ENCODE measurements around the gene TMLHE. TPM values are rescaled to one million over a fixed set of nuclear protein-coding genes. Genes with fewer than 3 reads are reported as not detected.
"Not testable (repeated sequence)": the region's sequence is repeated elsewhere in the genome, so short reads cannot be mapped to it uniquely, and the experiment has no call there.

TMLHE gene
- total RNA-seq, 5 donors from 2014 or later (not counting 1 experiment from before 2014, with no cell fraction given): 13.2 to 17.3 (median 13.5) TPM

GRCh38 chrX:155527023-155527422 lies 85.7 kb downstream of the TMLHE start:
- peaks cover 69% of the 10 kb centered on the region for H3K36me3 Mint-ChIP-seq
- peaks cover 16 to 28% (median 16%) of the 10 kb centered on the region in 3 donors for H3K9me3 Mint-ChIP-seq
- H3K9me3 ChIP-seq; H3K4me3 ChIP-seq (ENCODE audit: control insufficient read depth in 1 of 2, extremely low read depth in 1 of 2, low read length in 1 of 2); H3K27me3 ChIP-seq (replicated peaks in 1 of 2; ENCODE audit: control insufficient read depth in 2 of 2, extremely low read depth in 1 of 2, insufficient read depth in 2 of 2, low read length in 1 of 2); CTCF ChIA-PET; H3K36me3 ChIP-seq (ENCODE audit: control insufficient read depth in 2 of 2, extremely low read depth in 1 of 2, insufficient read depth in 1 of 2, low read length in 1 of 2); H3K4me1 ChIP-seq (ENCODE audit: control insufficient read depth in 1 of 2, extremely low read depth in 1 of 2, insufficient read depth in 2 of 2, low read length in 2 of 2); H3K4me3 Mint-ChIP-seq; ATAC-seq (replicated peaks in 1 of 4); H3K27me3 Mint-ChIP-seq; DNase-seq; H3K27ac ChIP-seq (ENCODE audit: low read length); H3K4me1 Mint-ChIP-seq; POLR2A ChIA-PET; H3K27ac Mint-ChIP-seq: not testable (repeated sequence)
- WGBS (ENCODE audit: insufficient coverage): no CpG with 5 or more reads among the region's 2 CpGs

GRCh38 chrX:155514225-155514624 lies 98.5 kb downstream of the TMLHE start:
- ChIA-PET POLR2A (no interaction called here), CTCF (no interaction called here)
- H3K27me3 Mint-ChIP-seq: no peaks in the 10 kb centered on the region
- no peaks in the 10 kb centered on the region for H3K4me1 ChIP-seq (ENCODE audit: control insufficient read depth in 1 of 2, extremely low read depth in 1 of 2, insufficient read depth in 2 of 2, low read length in 2 of 2)
- H3K9me3 ChIP-seq: no peaks in the 10 kb centered on the region
- peaks cover 32% of the 10 kb centered on the region for H3K36me3 Mint-ChIP-seq
- H3K36me3 ChIP-seq (ENCODE audit: control insufficient read depth in 2 of 2, extremely low read depth in 1 of 2, insufficient read depth in 1 of 2, low read length in 1 of 2): peaks cover 0 to 3% of the 10 kb centered on the region in 2 donors
- no peaks in the 10 kb centered on the region for H3K27me3 ChIP-seq (replicated peaks in 1 of 2; ENCODE audit: control insufficient read depth in 2 of 2, extremely low read depth in 1 of 2, insufficient read depth in 2 of 2, low read length in 1 of 2)
- no peak overlapping the region for H3K4me3 ChIP-seq (ENCODE audit: control insufficient read depth in 1 of 2, extremely low read depth in 1 of 2, low read length in 1 of 2)
- H3K9me3 Mint-ChIP-seq: peaks cover 0 to 2% (median 0%) of the 10 kb centered on the region in 3 donors
- no peak overlapping the region for H3K27ac ChIP-seq (ENCODE audit: low read length)
- H3K4me3 Mint-ChIP-seq: no peak overlapping the region
- no peaks in the 10 kb centered on the region for H3K4me1 Mint-ChIP-seq
- DNase-seq (no peak), ATAC-seq (replicated peaks in 1 of 4) (no peak)
- no peak overlapping the region for H3K27ac Mint-ChIP-seq

- H3K9me3 ChIP-seq: no peaks in the 10 kb centered on the region
- DNase-seq (no peak), ATAC-seq (replicated peaks in 1 of 4) (no peak)
- H3K27ac Mint-ChIP-seq: no peak overlapping the region
- peaks cover 0 to 4% of the 10 kb centered on the region in 2 donors for H3K36me3 ChIP-seq (ENCODE audit: control insufficient read depth in 2 of 2, extremely low read depth in 1 of 2, insufficient read depth in 1 of 2, low read length in 1 of 2)
- H3K4me1 Mint-ChIP-seq: no peaks in the 10 kb centered on the region
- H3K27me3 Mint-ChIP-seq: no peaks in the 10 kb centered on the region
- ChIA-PET CTCF (no interaction called here), POLR2A (no interaction called here)
- no peak overlapping the region for H3K4me3 ChIP-seq (ENCODE audit: control insufficient read depth in 1 of 2, extremely low read depth in 1 of 2, low read length in 1 of 2)
- H3K27ac ChIP-seq (ENCODE audit: low read length): no peak overlapping the region
- H3K4me1 ChIP-seq (ENCODE audit: control insufficient read depth in 1 of 2, extremely low read depth in 1 of 2, insufficient read depth in 2 of 2, low read length in 2 of 2): no peaks in the 10 kb centered on the region
- no peaks in the 10 kb centered on the region for H3K27me3 ChIP-seq (replicated peaks in 1 of 2; ENCODE audit: control insufficient read depth in 2 of 2, extremely low read depth in 1 of 2, insufficient read depth in 2 of 2, low read length in 1 of 2)
- H3K36me3 Mint-ChIP-seq: peaks cover 34% of the 10 kb centered on the region
- no peaks in the 10 kb centered on the region for H3K9me3 Mint-ChIP-seq
- no peak overlapping the region for H3K4me3 Mint-ChIP-seq
These were observed 107.5 kb downstream of the TMLHE start for GRCh38 chrX:155505296-155505695.

GRCh38 chrX:155495134-155495533 lies 117.6 kb downstream of the TMLHE start:
- not testable (repeated sequence) for H3K4me3 Mint-ChIP-seq; ATAC-seq (replicated peaks in 1 of 4)

GRCh38 chrX:155491421-155491820 lies 121.3 kb downstream of the TMLHE start:
- H3K27me3 Mint-ChIP-seq; H3K4me3 Mint-ChIP-seq; H3K27me3 ChIP-seq (replicated peaks in 1 of 2; ENCODE audit: control insufficient read depth in 2 of 2, extremely low read depth in 1 of 2, insufficient read depth in 2 of 2, low read length in 1 of 2); H3K4me3 ChIP-seq (ENCODE audit: control insufficient read depth in 1 of 2, extremely low read depth in 1 of 2, low read length in 1 of 2); POLR2A ChIA-PET; DNase-seq; H3K27ac ChIP-seq (ENCODE audit: low read length); H3K36me3 Mint-ChIP-seq; H3K9me3 ChIP-seq; H3K27ac Mint-ChIP-seq; H3K4me1 Mint-ChIP-seq; H3K9me3 Mint-ChIP-seq; H3K4me1 ChIP-seq (ENCODE audit: control insufficient read depth in 1 of 2, extremely low read depth in 1 of 2, insufficient read depth in 2 of 2, low read length in 2 of 2); H3K36me3 ChIP-seq (ENCODE audit: control insufficient read depth in 2 of 2, extremely low read depth in 1 of 2, insufficient read depth in 1 of 2, low read length in 1 of 2); ATAC-seq (replicated peaks in 1 of 4); CTCF ChIA-PET: not testable (repeated sequence)
- no CpG with 5 or more reads among the region's 3 CpGs for WGBS (ENCODE audit: insufficient coverage)

More at GRCh38 chrX:155495134-155495533, 117.6 kb downstream of the TMLHE start:
- WGBS (ENCODE audit: insufficient coverage): no CpG with 5 or more reads among the region's 2 CpGs
- H3K27ac ChIP-seq (ENCODE audit: low read length); H3K9me3 Mint-ChIP-seq; DNase-seq; H3K27ac Mint-ChIP-seq; H3K27me3 ChIP-seq (replicated peaks in 1 of 2; ENCODE audit: control insufficient read depth in 2 of 2, extremely low read depth in 1 of 2, insufficient read depth in 2 of 2, low read length in 1 of 2); H3K36me3 ChIP-seq (ENCODE audit: control insufficient read depth in 2 of 2, extremely low read depth in 1 of 2, insufficient read depth in 1 of 2, low read length in 1 of 2); H3K4me1 Mint-ChIP-seq; POLR2A ChIA-PET; H3K4me1 ChIP-seq (ENCODE audit: control insufficient read depth in 1 of 2, extremely low read depth in 1 of 2, insufficient read depth in 2 of 2, low read length in 2 of 2); H3K36me3 Mint-ChIP-seq; H3K9me3 ChIP-seq; H3K27me3 Mint-ChIP-seq; CTCF ChIA-PET; H3K4me3 ChIP-seq (ENCODE audit: control insufficient read depth in 1 of 2, extremely low read depth in 1 of 2, low read length in 1 of 2): not testable (repeated sequence)

GRCh38 chrX:155477136-155477535 lies 135.6 kb downstream of the TMLHE start:
- H3K4me1 Mint-ChIP-seq; ATAC-seq (replicated peaks in 1 of 4); H3K27ac ChIP-seq (ENCODE audit: low read length); H3K27ac Mint-ChIP-seq; POLR2A ChIA-PET; H3K4me3 ChIP-seq (ENCODE audit: control insufficient read depth in 1 of 2, extremely low read depth in 1 of 2, low read length in 1 of 2); CTCF ChIA-PET; H3K36me3 ChIP-seq (ENCODE audit: control insufficient read depth in 2 of 2, extremely low read depth in 1 of 2, insufficient read depth in 1 of 2, low read length in 1 of 2); H3K27me3 Mint-ChIP-seq; H3K36me3 Mint-ChIP-seq; H3K27me3 ChIP-seq (replicated peaks in 1 of 2; ENCODE audit: control insufficient read depth in 2 of 2, extremely low read depth in 1 of 2, insufficient read depth in 2 of 2, low read length in 1 of 2); DNase-seq; H3K4me1 ChIP-seq (ENCODE audit: control insufficient read depth in 1 of 2, extremely low read depth in 1 of 2, insufficient read depth in 2 of 2, low read length in 2 of 2); H3K9me3 Mint-ChIP-seq; H3K4me3 Mint-ChIP-seq; H3K9me3 ChIP-seq: not testable (repeated sequence)
- no CpG with 5 or more reads among the region's 7 CpGs for WGBS (ENCODE audit: insufficient coverage)

GRCh38 chrX:155466269-155466938 lies 146.3 kb downstream of the TMLHE start:
- H3K27me3 Mint-ChIP-seq; CTCF ChIA-PET; H3K27ac ChIP-seq (ENCODE audit: low read length); H3K9me3 Mint-ChIP-seq; H3K4me1 ChIP-seq (ENCODE audit: control insufficient read depth in 1 of 2, extremely low read depth in 1 of 2, insufficient read depth in 2 of 2, low read length in 2 of 2); POLR2A ChIA-PET; H3K4me3 ChIP-seq (ENCODE audit: control insufficient read depth in 1 of 2, extremely low read depth in 1 of 2, low read length in 1 of 2); H3K27ac Mint-ChIP-seq; DNase-seq; H3K9me3 ChIP-seq; H3K4me1 Mint-ChIP-seq; H3K4me3 Mint-ChIP-seq; H3K36me3 ChIP-seq (ENCODE audit: control insufficient read depth in 2 of 2, extremely low read depth in 1 of 2, insufficient read depth in 1 of 2, low read length in 1 of 2); H3K27me3 ChIP-seq (replicated peaks in 1 of 2; ENCODE audit: control insufficient read depth in 2 of 2, extremely low read depth in 1 of 2, insufficient read depth in 2 of 2, low read length in 1 of 2); H3K36me3 Mint-ChIP-seq: not testable (repeated sequence)
- peak; percentile 73 to 94 (median 82) for ATAC-seq (replicated peaks in 1 of 4)
- no CpG with 5 or more reads among the region's 9 CpGs for WGBS (ENCODE audit: insufficient coverage)

Data from T-cell (primary cell).